HG03159 (cell line): ENCODE results near the gene CNTNAP4.

Source experiments
- ATAC-seq: cut with Tn5 transposase; IDR thresholded peaks from one replicate; pipeline ENCODE4 v1.9.1; 2021; ENCODE audit warnings: mild to moderate bottlenecking, moderate library complexity; ENCODE audit not compliant: unreplicated experiment

Gene CNTNAP4

DNA sequence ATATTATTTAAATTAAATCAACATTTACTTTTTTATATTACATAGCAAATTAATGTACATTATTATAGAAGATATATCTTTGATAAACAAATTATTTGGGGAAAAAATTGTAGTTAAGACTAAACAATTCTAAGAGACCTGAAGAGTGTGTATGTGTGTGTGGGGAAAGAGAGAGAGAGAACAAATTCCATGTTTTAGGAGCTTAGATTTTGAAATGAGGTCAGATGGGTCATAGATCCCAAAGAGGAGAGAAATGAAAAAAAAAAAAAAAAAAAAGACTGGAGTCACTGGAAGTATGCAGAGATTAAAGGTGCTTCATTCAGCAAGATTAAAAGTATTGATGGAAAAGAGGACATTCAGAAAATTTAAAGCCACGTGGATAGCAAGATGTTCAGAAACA lies 206.8 kb downstream of the CNTNAP4 start:
- no peak for ATAC-seq

DNA sequence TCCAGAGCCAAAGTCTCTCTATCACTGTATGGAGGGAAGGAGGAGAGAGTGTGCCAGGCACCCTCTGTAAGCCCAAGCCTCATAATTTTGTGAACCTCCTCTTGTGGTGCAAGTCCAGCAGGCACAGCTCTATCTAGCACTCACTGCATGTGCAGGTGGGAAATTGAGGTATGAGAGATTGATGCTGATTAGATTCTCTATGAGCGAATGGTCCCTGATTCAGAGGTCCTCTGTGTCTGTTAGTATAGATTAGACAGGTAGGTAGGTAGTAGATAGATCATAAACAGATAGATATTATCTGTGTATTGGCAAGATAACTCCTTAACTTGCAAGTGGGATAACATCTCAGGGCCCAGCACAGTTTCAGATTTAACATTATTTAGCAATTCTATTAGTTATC lies 209.5 kb downstream of the CNTNAP4 start:
- no peak for ATAC-seq

DNA sequence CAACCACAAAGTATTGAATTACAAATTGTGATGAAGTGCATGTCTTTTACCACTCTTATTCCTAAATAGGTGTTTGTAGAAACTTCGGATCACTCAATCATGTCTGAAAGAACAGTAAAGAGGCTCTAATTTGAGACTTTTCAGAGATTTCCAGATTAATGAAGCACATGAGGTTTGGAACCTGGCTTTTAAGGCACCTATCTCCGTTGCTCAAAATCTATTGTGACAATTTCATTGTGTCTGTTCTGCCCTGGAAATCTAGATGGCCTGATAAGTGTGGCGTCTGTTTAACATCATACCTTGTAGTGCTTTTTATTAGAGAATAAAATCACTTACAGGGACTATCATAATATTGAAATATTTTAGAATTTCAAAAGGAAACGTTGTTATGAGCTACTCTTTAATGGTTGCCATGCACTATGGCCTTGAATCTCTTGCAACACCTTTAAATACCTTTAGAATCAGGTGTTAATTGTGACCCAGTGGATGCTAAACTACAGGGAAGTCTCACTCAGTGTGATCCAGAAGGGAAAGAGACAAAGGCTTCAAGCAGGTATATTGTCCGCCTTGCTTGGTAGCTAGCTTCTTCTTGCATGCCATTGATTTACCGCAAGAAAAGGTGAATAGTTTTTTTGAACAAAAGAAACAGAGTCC lies 210.3 kb downstream of the CNTNAP4 start:
- no peak for ATAC-seq

DNA sequence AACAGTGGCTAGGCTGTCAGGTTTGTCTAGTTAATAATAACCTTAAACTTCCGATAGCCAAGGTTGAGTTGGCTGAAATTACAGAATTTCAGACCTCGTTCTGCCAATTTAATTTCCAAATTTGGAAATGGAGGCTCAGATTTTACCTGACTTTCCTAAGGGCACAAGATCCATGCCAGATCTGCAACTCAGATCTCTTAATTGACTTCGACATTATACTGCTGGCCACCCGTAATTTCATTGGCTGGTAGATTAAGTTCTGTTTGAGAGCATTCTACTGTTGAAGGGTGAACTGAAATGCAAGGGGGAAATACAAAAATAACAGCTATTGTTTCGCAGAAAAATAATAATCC lies 210.8 kb downstream of the CNTNAP4 start:
- ATAC-seq: no peak

DNA sequence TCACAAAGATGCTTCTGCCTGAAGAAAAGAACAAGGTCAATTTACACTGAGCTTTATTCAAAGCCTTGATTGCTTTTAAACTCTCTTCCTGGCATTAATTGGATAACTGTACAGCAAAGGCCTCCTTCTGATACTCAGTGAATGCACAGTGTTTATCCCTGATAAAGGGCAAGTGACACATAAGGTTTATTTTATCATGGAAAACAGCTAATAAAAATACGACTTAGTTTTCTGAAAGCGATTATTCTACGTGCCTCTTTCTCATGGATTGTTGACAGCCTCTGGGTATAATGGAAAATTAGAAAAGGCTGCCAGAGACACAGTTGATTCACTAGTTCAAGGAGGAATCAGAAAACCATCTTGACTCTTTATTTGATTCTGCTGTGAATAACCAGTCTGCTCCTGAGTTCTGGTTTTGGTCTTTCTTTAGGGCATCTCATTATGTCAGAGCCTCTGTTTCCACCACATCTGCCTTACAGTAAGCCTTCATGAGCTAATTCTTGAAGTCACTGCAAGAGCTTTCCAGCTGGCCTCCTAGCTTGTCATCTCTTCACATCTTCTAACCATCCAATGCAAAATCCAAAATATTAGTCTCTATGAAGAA lies 212.9 kb downstream of the CNTNAP4 start:
- no peak for ATAC-seq

DNA sequence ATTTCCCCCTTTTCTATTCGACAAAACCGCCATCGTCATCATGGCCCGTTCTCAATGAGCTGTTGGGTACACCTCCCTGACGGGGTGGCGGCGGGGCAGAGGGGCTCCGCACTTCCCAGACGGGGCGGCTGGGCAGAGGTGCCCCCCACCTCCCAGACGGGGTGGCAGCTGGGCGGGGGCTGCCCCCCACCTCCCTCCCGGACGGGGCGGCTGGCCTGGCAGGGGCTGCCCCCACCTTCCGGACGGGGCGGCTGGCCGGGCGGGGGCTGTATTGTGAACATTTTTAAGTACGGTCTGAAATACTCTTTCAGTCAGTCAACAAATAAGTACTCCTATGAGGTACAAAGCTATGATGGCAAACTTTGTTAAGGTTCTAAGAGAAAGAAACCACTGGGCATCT lies 222.8 kb downstream of the CNTNAP4 start:
- no peak for ATAC-seq

DNA sequence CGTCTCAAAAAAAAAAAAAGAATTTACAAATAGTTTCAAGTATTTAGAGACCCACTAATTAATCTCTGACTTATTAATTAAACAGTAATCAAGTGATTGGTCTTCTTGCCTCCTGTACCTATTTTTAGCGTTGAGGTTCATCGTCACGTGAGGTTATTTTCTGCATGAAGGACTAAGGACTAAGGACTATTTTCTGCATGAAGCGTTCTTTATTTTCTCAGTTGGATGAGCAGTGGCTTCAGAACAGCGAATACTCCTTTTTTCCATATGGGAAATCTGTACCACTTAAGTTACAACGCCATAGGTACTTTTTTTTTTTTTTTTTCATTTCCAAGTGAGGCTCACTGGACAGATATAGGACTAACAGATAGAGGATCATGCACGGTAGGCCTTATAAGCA lies 224.9 kb downstream of the CNTNAP4 start:
- no peak for ATAC-seq

DNA sequence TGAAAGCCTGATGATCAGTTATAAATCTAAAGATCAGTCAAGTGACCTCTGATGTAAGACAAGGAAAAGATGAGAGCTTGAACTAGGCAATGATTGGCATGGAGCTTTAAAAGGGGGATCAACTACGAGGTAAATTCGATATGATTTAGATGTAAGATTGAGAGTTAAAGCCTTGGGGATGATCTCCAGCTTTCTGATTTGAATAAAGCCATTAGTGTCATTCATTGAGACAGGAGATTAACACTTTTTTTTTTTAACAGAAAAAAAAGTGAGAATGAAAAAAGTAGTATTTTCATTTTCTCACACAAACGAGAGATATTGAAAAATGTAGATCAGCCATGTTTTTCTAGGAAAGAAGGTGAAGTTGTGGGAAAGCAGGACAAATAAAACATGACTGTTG lies 225.4 kb downstream of the CNTNAP4 start:
- ATAC-seq: no peak

DNA sequence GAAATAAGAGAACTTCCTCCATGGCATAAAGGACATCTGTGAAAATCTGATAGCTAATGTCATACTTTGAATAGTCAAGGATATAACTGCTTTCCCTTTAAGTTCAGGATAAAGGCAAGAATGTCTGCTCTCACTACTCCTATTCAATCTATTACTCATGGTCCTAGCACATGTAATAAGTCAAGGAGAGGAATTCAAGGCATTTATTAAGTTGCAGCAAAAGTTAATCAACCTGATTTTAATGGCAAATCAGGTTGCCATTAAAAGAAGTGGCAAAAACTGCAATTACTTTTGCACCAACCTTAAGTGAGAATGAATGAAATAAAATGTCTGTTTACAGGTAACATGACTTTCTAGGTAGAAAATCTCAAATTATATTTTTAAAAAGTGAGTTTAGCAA lies 225.9 kb downstream of the CNTNAP4 start:
- ATAC-seq: no peak

DNA sequence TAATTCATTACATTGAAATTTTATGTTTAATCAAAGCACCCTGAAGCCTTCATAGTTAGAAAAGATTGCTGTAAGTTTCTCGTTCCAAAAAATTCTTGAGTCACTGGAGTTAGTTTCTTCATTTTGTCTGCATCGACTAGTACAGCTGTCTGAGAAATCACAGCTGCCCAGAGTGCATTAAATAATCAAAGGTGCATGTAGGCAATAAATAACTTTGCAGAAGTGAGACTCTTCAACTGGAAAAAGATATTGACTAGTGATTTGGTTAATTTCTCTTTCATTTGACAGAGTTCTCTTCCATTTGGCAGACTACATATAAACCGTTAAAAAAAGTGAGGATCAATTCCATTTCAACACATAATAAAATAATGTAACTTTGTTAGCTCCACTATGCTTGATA lies 234.0 kb downstream of the CNTNAP4 start:
- ATAC-seq: no peak

DNA sequence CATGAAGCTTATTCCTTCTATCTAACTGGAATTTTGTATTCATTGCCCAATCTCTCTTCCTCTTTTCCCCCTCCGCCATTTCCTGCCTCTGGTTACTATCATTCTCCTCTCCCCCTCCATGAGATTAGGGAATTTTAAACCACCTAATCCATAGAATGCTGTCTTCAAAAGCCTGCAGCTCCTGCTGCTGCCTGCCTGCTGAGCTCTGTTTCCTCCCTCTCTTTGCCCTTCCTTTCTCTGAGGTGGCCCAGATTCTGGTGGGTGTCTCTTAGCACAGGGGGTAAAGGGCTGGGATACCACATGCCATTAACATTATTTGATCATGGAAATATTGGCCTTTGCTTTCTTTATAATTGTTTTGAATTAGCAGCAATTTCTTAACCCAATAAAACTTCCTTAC lies 241.6 kb downstream of the CNTNAP4 start:
- no peak for ATAC-seq

DNA sequence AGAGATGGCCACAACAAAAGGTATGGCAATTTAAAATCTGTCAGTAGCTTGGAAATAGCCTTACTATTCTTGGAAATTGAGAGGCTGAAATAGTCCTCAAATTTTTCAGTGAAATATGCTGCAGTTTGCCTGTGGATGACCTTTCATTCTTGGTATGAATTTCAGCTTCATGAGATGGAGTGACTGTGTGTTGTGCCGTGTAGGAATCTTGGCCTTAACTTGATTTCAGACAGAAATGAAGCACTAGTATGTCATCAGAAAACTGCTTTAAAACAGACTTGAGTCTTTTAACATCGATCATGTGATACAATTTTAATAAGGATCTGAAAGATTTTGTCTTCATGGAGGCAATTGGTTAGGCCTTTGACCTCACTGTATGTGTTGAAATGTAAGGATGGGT lies 247.2 kb downstream of the CNTNAP4 start:
- no peak for ATAC-seq

DNA sequence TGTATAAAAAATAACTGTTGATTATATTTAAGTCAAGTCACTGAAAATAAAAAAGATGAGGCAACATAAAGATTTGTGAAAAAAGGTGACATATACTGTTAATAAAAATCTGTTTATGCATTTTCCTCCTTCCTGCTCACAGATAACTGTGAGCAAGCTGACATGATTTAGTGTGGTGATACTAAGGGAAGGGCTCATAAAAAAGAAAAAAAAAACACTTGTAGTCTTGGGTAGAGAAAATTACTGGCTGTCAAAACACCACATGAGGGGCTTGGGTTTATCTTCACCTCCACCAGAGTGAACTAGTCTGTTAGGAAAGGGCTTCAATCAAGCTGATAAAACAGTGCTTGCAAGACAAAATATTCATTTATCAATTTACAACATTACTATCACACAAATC lies 247.6 kb downstream of the CNTNAP4 start:
- ATAC-seq: no peak

DNA sequence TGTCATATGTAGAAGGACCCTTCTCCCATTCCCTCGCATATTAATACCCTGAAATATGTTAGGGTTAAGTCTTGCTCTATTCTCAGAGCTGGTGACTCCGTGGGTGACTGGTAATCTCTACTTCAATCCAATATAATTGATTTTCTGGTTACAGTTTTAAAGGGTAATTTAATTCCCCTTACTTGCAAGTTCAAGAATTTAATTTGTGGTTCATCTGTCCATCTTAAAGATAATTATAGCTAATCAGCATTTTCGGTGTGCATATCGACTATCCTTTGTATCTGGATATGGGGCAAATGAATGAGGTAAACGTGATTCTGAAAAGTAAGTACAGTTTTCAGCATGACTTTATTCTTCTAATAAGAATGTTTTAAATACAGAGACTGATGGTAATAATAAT lies 250.0 kb downstream of the CNTNAP4 start:
- ATAC-seq: no peak

DNA sequence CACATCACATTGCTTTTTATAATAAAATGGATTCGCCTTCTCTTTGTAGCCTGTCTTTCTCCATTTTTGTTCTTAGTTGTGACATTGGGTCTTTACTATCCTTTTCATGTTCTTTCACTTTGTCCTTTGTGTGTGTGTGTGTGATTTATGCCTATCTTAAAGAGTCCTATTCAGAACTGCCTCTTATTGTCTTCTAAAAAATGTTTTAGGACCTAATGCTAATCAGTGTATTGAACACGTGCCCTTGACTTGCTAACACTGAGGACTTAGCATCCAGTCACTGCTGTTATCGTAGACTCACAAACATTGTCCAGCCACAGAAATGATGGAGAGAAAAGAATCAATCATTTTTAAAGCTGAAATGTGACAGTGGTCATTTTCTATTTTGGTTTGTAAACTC lies 251.9 kb downstream of the CNTNAP4 start:
- ATAC-seq: no peak

DNA sequence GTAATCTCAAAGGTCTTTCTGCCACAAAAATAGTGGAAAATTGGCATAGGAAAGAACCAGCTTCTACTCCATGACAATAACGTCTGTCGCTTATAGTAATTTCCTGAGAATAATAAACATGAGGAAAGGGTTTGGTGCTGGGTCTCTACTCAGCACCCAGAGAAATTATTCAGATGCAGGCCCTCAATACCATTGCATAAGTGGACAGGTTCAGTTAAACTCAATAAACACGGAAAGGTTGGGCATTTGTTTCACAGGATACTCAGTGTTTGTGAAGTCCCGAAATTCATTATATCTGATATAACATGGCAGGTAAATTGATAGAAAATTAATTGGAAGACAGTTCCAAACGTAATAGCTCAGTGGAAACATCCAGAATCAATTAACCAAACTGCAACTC lies 254.0 kb downstream of the CNTNAP4 start:
- no peak for ATAC-seq

DNA sequence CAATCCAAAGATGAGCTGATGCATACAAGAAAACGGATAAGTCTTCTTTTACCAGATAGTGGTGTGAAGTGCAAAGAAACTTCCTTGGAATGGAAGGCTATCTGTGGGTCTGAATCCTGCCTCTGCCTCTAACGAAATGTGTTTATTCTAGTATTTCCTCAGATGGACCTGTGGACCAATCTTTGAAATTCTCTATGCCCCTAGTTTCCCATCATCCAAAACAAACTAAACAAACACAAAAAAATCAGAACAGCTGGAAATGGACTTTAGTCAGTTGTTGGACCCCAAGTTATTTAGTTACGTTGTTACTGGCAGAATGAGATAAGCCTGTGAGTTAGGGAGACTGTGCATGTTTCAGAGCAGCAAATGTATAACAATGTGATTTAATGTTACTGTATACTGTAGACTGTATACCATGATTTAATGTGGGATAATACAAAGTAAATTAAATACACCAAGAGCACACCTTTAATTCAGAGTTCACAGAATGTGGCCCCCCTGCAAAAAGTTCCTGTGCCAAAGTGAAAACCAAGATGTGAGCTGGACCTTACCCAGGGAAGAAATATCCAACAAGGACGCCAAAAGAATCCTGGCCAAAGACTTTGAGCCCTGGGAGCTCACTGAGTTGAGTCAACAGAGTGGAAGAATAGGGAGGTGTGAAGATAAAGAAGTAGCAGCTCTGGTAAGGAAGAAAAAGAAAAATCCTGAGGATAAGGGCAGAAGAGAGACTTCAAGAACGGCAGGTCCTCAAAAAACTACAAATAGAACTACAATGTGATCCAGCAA lies 255.2 kb downstream of the CNTNAP4 start:
- no peak for ATAC-seq

DNA sequence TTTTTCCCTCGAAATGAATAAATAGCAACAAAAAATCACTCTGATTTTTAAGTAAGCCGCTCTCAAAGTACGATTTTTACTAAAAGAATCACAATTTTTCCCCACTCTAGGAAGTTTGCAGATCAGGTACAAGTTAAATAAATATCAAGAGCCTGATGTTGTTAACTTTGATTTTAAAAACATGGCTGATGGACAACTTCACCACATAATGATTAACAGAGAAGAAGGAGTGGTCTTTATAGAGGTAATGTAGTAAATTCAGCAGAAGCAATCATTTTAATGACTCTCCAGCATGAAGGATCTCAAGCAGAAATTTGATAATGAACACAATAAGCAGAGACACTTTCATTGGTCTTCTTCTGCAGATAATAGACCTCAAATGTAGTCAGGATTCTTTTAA lies 262.4 kb downstream of the CNTNAP4 start:
- ATAC-seq: no peak

DNA sequence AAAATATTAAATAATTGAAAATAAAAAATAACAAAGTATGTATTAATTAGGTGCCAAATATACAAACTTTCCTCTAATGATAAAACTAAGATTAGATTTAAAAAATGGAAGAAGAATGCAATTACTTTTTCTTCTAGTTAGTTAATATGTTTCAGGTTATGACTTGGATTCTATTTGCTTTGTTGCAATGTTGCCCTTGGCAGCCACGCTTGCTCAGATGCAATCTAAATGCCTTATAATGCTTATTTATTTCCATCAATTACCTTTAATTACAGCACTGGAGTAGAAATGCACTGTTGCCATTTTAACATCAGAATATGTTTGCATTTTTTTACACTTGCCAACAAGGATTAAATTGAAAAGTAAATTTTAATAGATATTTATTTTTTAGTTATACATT lies 263.9 kb downstream of the CNTNAP4 start:
- no peak for ATAC-seq

DNA sequence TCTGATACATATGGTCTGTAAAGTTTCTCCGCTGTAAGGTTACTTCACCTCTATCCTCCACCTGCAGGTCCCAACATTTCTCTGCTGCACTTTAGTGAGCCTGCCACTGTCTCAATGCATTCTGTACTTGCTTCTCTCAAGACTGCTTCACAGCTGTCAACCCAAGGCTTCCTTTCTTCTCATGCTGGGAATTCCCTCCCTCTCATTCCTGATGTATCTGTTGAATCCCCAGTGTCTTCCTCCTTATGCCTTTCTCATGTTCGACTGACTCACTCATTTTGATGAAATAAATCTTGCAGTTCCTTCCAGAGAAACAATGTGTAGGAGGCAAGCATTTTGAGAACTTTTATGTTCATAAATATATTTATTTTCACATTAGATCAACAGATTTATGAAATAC lies 288.3 kb downstream of the CNTNAP4 start:
- no peak for ATAC-seq

DNA sequence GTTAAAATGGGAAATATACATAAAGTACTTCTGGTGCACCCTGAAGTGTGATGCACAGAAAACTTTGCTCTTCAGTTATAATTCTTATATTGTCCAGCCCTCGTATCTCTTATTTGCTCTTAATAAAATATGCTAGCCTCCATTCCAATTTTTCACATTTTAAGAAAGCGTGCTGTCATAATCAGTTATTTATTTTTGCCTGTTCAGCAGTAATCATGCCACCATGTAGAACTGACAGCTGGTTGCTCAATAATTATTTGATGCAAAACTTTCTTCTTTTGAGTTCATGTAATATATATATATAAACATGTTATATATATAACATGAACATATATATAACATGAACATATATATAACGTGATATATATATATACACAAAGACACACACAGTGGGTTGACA lies 294.6 kb downstream of the CNTNAP4 start:
- no peak for ATAC-seq

DNA sequence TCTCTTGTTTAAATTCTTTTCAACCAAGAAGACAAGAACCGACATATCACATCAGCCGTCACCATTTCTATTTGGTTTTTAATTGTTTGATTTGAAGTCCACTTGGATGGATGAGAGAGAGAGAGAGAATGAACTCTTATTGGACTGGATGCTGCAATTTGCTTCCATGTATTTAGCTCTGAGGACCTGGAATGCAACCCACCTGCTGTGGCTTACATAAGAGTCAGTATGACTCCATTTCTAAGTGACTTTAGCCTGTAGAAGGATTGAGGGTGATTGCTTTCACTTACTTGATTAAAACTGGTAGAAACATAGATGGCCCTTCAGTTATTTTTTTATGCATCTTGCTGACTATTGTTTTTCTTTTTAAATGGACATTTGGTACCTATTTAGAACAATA lies 296.1 kb downstream of the CNTNAP4 start:
- no peak for ATAC-seq
